Measurements from ENCODE around the gene IRAK2. TPM values are rescaled to one million over a fixed set of nuclear protein-coding genes. Genes with fewer than 3 reads are reported as not detected.

IRAK2 gene
- total and polyA plus RNA-seq, 2 of the 8 experiments (the other 6 are each of a cell fraction or from before 2014, with no cell fraction given) = 1.5 TPM

DNA sequence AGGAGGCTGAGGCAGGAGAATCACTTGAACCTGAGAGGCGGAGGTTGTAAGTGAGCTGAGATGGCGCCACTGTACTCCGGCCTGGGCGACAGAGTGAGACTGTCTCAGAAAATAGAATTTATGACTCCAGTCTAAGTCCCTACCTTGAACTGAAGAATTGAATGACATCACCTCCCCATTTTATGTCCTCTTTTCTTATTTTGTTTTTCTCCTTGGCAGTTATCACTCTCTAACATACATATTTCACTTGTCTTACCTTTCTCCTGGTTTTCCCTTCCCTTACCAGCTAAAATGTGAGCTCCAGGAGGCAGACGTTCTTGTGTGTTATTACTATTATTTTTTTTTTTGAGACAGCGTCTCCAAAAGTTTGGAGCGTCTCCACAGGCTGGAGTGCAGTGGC lies 91.1 kb downstream of the IRAK2 start:
- H3K79me1 ChIP-seq (ENCODE audit: low read depth, low read length) = peaks cover 22% of the 10 kb centered on the region
- H4K8ac ChIP-seq (ENCODE audit: extremely low read depth, insufficient read depth, low read length) = no peak overlapping the region
- DNase-seq (ENCODE audit: low read depth in 1 of 2, low spot score in 2 of 2) (no peak), FAIRE-seq (no peak)
- peaks cover 0 to 6% of the 10 kb centered on the region in 2 experiments for H4K20me1 ChIP-seq (replicated peaks in 1 of 2; ENCODE audit: control insufficient read depth in 1 of 2, insufficient read depth in 2 of 2, low read length in 2 of 2)
- no peaks in the 10 kb centered on the region for H3K23me2 ChIP-seq (ENCODE audit: low read depth, low read length)
- POLR2A ChIA-PET (ENCODE audit: partially characterized antibody) = no interaction called here
- H3K14ac ChIP-seq (ENCODE audit: insufficient read length) = no peak overlapping the region
- no peak overlapping the region for H2BK20ac ChIP-seq (ENCODE audit: low read length)
- H3K36me3 ChIP-seq (ENCODE audit: control insufficient read depth in 2 of 4, insufficient read depth in 4 of 4, low read length in 3 of 4) = peaks cover 6 to 29% (median 19%) of the 10 kb centered on the region in 4 experiments; a peak in 7 of 8 replicates
- H3K4ac ChIP-seq (replicated peaks; ENCODE audit: insufficient read length, low read depth, low read length) = no peak overlapping the region
- no peak overlapping the region for H4K5ac ChIP-seq (ENCODE audit: insufficient read length, low read depth, low read length)
- no peak overlapping the region for H3K4me2 ChIP-seq (ENCODE audit: insufficient read depth in 1 of 2, low read depth in 2 of 2, low read length in 2 of 2)
- H3K9ac ChIP-seq (replicated peaks in 1 of 4; ENCODE audit: extremely low read depth in 1 of 4, low read depth in 3 of 4, low read length in 3 of 4) = no peak overlapping the region
- no peak overlapping the region for H2BK120ac ChIP-seq (replicated peaks; ENCODE audit: low read depth, low read length)
- 93% methylated on average over 7 of the region's 7 CpGs; no CpG with 5 or more reads in 1 of the 2 experiments for WGBS, 2 experiments (ENCODE audit: extremely low coverage in 1 of 2, insufficient coverage in 1 of 2, insufficient read length in 1 of 2, insufficient replicate concordance in 2 of 2, low coverage in 1 of 2, low lambda C conversion rate in 2 of 2, missing lambda C conversion rate in 1 of 2)
- H2BK15ac ChIP-seq (ENCODE audit: low read length) = no peak overlapping the region
- no peak overlapping the region for H3K56ac ChIP-seq (replicated peaks; ENCODE audit: insufficient read length, low read depth, low read length)
- no peak overlapping the region for H3K4me3 ChIP-seq (ENCODE audit: extremely low read depth in 1 of 4, insufficient read depth in 2 of 4, low read depth in 3 of 4, low read length in 4 of 4)
- H2AK5ac ChIP-seq (ENCODE audit: low read depth, low read length) = no peak overlapping the region
- CTCF ChIA-PET (ENCODE audit: partially characterized antibody) = interaction anchor here (0.6 to 3.0 kb wide), 3 partner anchors 8 to 63 kb away, joined by 3 to 11 read pairs (median 4); no protein-coding TSS in a partner anchor
- H2AFZ ChIP-seq (ENCODE audit: low read length) = no peak overlapping the region
- no peak overlapping the region for H3K18ac ChIP-seq (ENCODE audit: extremely low read depth, low read length)
- no peak overlapping the region for H2BK5ac ChIP-seq (ENCODE audit: low read depth, low read length)
- H4K91ac ChIP-seq (replicated peaks; ENCODE audit: insufficient read length, low read length) = no peak overlapping the region
- no peak for TF ChIP-seq CBX5 (IDR thresholded peaks at IDR 0.05; ENCODE audit: low read depth, low read length)
- no peak for TF ChIP-seq CHD2 (IDR thresholded peaks at IDR 0.05; ENCODE audit: low read length)
- TF ChIP-seq KDM1A (IDR thresholded peaks at IDR 0.05; ENCODE audit: borderline replicate concordance, low read length) = no peak
- TF ChIP-seq MAFK (IDR thresholded peaks at IDR 0.05; ENCODE audit: low read depth, low read length) = no peak
- TF ChIP-seq BCL11A (IDR thresholded peaks at IDR 0.05; ENCODE audit: low read depth in 2 of 2, low read length in 2 of 2) = no peak
- TF ChIP-seq NRF1 (IDR thresholded peaks at IDR 0.05; ENCODE audit: low read depth, low read length) = no peak
- no peaks in the 10 kb centered on the region for H3K9me3 ChIP-seq (ENCODE audit: insufficient read depth in 2 of 2, low read depth in 1 of 2, low read length in 1 of 2)
- H3K27me3 ChIP-seq (replicated peaks in 1 of 4; ENCODE audit: control insufficient read depth in 3 of 4, extremely low read depth in 1 of 4, insufficient read depth in 3 of 4, low read length in 3 of 4) = no peaks in the 10 kb centered on the region
- H3K4me1 ChIP-seq (replicated peaks in 1 of 4; ENCODE audit: control insufficient read depth in 3 of 4, insufficient read depth in 4 of 4, low read length in 3 of 4) = no peaks in the 10 kb centered on the region
- peaks cover 0 to 40% of the 10 kb centered on the region in 2 experiments; a peak in 2 of 4 replicates for H3K79me2 ChIP-seq (ENCODE audit: control insufficient read depth in 1 of 2, insufficient read depth in 2 of 2, low read length in 2 of 2)
- no peak overlapping the region for H3K27ac ChIP-seq (ENCODE audit: low read depth, low read length)
- no peak overlapping the region for H3K23ac ChIP-seq (ENCODE audit: insufficient read length)
- no peak overlapping the region for H2BK12ac ChIP-seq (ENCODE audit: low read depth, low read length)

All from H1 (cell line).